ENCODE measurements around the gene ADAM10.
"Not testable (repeated sequence)": the region's sequence is repeated elsewhere in the genome, so short reads cannot be mapped to it uniquely, and the experiment has no call there.

- not testable (repeated sequence) for TF ChIP-seq CTCF, POLR2A (IDR thresholded peaks at IDR 0.05)
Measured at GRCh38 chr15:58768601-58769004, 19.1 kb upstream of the ADAM10 start.
